H9 (cell line): Measurements from ENCODE around the gene OR2H2. TPM values are rescaled to one million over a fixed set of nuclear protein-coding genes. Genes with fewer than 3 reads are reported as not detected.

Experiments used
- DNase-seq: peaks from one replicate; pipeline ENCODE4 v3.0.0-alpha.2; 2017
- H2AFZ ChIP-seq: one replicate; pipeline ENCODE4 v1.6.1; 2013; ENCODE audit warnings: mild to moderate bottlenecking, low read length, control low read depth, moderate library complexity
- H2AK5ac ChIP-seq: 2 replicates; pipeline ENCODE4 v1.6.1; 2013; ENCODE audit warnings: low read length, control low read depth, mixed read lengths; ENCODE audit not compliant: insufficient read length
- H2BK120ac ChIP-seq: one replicate; pipeline ENCODE4 v1.6.1; 2013; ENCODE audit warnings: low read depth, mild to moderate bottlenecking, low read length, control low read depth, inconsistent platforms; ENCODE audit not compliant: poor library complexity, severe bottlenecking
- H2BK12ac ChIP-seq: 2 replicates; pipeline ENCODE4 v1.6.1; 2013; ENCODE audit warnings: low read length, control low read depth, mixed read lengths, low read depth; ENCODE audit not compliant: insufficient read length
- H2BK15ac ChIP-seq: 2 replicates; pipeline ENCODE4 v1.6.1; 2013; ENCODE audit warnings: low read depth, low read length, control low read depth
- H2BK20ac ChIP-seq: one replicate; pipeline ENCODE4 v1.6.1; 2013; ENCODE audit warnings: low read depth, mild to moderate bottlenecking, low read length, control low read depth, inconsistent platforms; ENCODE audit not compliant: poor library complexity, severe bottlenecking
- H2BK5ac ChIP-seq: 2 replicates; pipeline ENCODE4 v1.6.1; 2013; ENCODE audit warnings: low read length, control low read depth, mixed read lengths; ENCODE audit not compliant: insufficient read length
- H3K14ac ChIP-seq: 2 replicates; pipeline ENCODE4 v1.6.1; 2013; ENCODE audit warnings: low read length, control low read depth; ENCODE audit not compliant: insufficient read depth
- H3K18ac ChIP-seq: 2 replicates; pipeline ENCODE4 v1.6.1; 2013; ENCODE audit warnings: low read depth, mild to moderate bottlenecking, mixed read lengths, low read length, control low read depth; ENCODE audit not compliant: insufficient read length
- H3K23ac ChIP-seq: 2 replicates; pipeline ENCODE4 v1.6.1; 2013; ENCODE audit warnings: low read length, control low read depth, mixed read lengths, low read depth; ENCODE audit not compliant: insufficient read length
- H3K23me2 ChIP-seq: 2 replicates; pipeline ENCODE4 v1.6.1; 2013; ENCODE audit warnings: low read depth, mild to moderate bottlenecking, mixed read lengths, low read length, control low read depth; ENCODE audit not compliant: insufficient read length, poor library complexity, severe bottlenecking
- H3K27ac ChIP-seq: 2 replicates; pipeline ENCODE4 v1.5.1; 2013; ENCODE audit warnings: low read length, control low read depth, mixed read lengths, low read depth; ENCODE audit not compliant: insufficient read length
- H3K27me3 ChIP-seq: 2 replicates; pipeline ENCODE4 v1.6.1; 2013; ENCODE audit warnings: low read length, control low read depth, inconsistent platforms; ENCODE audit not compliant: insufficient read depth
- H3K4ac ChIP-seq: 2 replicates; pipeline ENCODE4 v1.6.1; 2013; ENCODE audit warnings: low read depth, mild to moderate bottlenecking, control low read depth, inconsistent platforms, low read length, moderate library complexity
- H3K4me1 ChIP-seq: 2 replicates; pipeline ENCODE4 v1.6.1; 2013; ENCODE audit warnings: low read length, control low read depth, inconsistent platforms; ENCODE audit not compliant: insufficient read depth
- H3K4me2 ChIP-seq: 2 replicates; pipeline ENCODE4 v1.6.1; 2013; ENCODE audit warnings: low read length, control low read depth, mixed read lengths; ENCODE audit not compliant: insufficient read length, insufficient read depth
- H3K56ac ChIP-seq: 2 replicates; pipeline ENCODE4 v1.6.1; 2013; ENCODE audit warnings: low read depth, mild to moderate bottlenecking, mixed read lengths, low read length, control low read depth; ENCODE audit not compliant: insufficient read length
- H3K79me1 ChIP-seq: 2 replicates; pipeline ENCODE4 v1.6.1; 2013; ENCODE audit warnings: low read depth, mild to moderate bottlenecking, moderate library complexity, low read length, control low read depth, inconsistent platforms; ENCODE audit not compliant: insufficient read depth, poor library complexity, severe bottlenecking
- H3K79me2 ChIP-seq: 2 replicates; pipeline ENCODE4 v1.6.1; 2013; ENCODE audit warnings: low read length, control low read depth, inconsistent platforms; ENCODE audit not compliant: insufficient read depth
- H3K9ac ChIP-seq: 2 replicates; pipeline ENCODE4 v1.6.1; 2013; ENCODE audit warnings: low read length, control low read depth, mixed read lengths; ENCODE audit not compliant: insufficient read length; ENCODE audit errors: extremely low read depth
- H3K9me3 ChIP-seq: one replicate; pipeline ENCODE4 v1.6.1; 2013; ENCODE audit warnings: low read depth, low read length, inconsistent platforms; ENCODE audit not compliant: control insufficient read depth
- H3T11ph ChIP-seq: one replicate; pipeline ENCODE4 v1.6.1; 2013; ENCODE audit warnings: mild to moderate bottlenecking, low read length, control low read depth, inconsistent platforms
- H4K20me1 ChIP-seq: one replicate; pipeline ENCODE4 v1.6.1; 2013; ENCODE audit not compliant: control insufficient read depth, insufficient read length, insufficient read depth
- H4K5ac ChIP-seq: 2 replicates; pipeline ENCODE4 v1.6.1; 2013; ENCODE audit warnings: low read depth, mild to moderate bottlenecking, mixed read lengths, low read length, control low read depth; ENCODE audit not compliant: insufficient read length
- H4K8ac ChIP-seq: replicated peaks from 2 replicates; pipeline ENCODE4 v1.6.1; 2013; ENCODE audit warnings: low read length, control low read depth, mixed read lengths, low read depth; ENCODE audit not compliant: insufficient read length
- H4K91ac ChIP-seq: 2 replicates; pipeline ENCODE4 v1.6.1; 2013; ENCODE audit warnings: low read depth, mild to moderate bottlenecking, moderate library complexity, mixed read lengths, low read length, control low read depth; ENCODE audit not compliant: insufficient read length
- H3K27ac Mint-ChIP-seq, 3 experiments: 2 replicates in 2 of 3; 3 replicates in 1 of 3; pipeline ENCODE4 v1.8.0; 2020 to 2021; ENCODE audit warnings: mixed read lengths in 3 of 3, mild to moderate bottlenecking in 1 of 3, moderate library complexity in 1 of 3
- H3K27me3 Mint-ChIP-seq: 2 replicates; pipeline ENCODE4 v1.8.0; 2021; ENCODE audit warnings: low read depth, mild to moderate bottlenecking, moderate library complexity, mixed read lengths
- H3K36me3 Mint-ChIP-seq, 3 experiments: 2 replicates in 2 of 3; 3 replicates in 1 of 3; pipeline ENCODE4 v1.8.0; 2020 to 2021; ENCODE audit warnings: low read depth in 3 of 3, mixed read lengths in 3 of 3; ENCODE audit not compliant: insufficient read depth in 1 of 3
- H3K4me1 Mint-ChIP-seq, 2 experiments: 2 replicates each; pipeline ENCODE4 v1.8.0; 2020; ENCODE audit warnings: mixed read lengths in 2 of 2
- H3K4me3 Mint-ChIP-seq, 2 experiments: 2 replicates in 1 of 2; 3 replicates in 1 of 2; pipeline ENCODE4 v1.8.0; 2020 to 2021; ENCODE audit warnings: mild to moderate bottlenecking in 2 of 2, mixed read lengths in 2 of 2, moderate library complexity in 1 of 2
- H3K9me3 Mint-ChIP-seq, 2 experiments: 2 replicates in 1 of 2; 3 replicates in 1 of 2; pipeline ENCODE4 v1.8.0; 2020; ENCODE audit warnings: mild to moderate bottlenecking in 2 of 2, mixed read lengths in 2 of 2, moderate library complexity in 1 of 2
- CTCF ChIP-seq: fragments of 200-600 bp; sonication (generic); conservative IDR thresholded peaks from 3 replicates; pipeline ENCODE4 v1.8.0; 2021; ENCODE audit warnings: antibody characterized with exemption, mild to moderate bottlenecking
- WGBS: extraction: QIAGEN DNeasy Blood & Tissue Kit; methylation state at CpG from one replicate; pipeline ENCODE4 v1.1.7; 2013; ENCODE audit warnings: missing lambda C conversion rate, low lambda C conversion rate, mixed read lengths; ENCODE audit not compliant: insufficient read length; ENCODE audit errors: extremely low coverage; 5-methylcytosine and 5-hydroxymethylcytosine counted together
- total RNA-seq: library from RNA; stranded (reverse); gene quantifications from 2 replicates; pipeline ENCODE4 v1.2.1, GENCODE V29; 2021

Gene OR2H2
- total RNA-seq, 1 experiment from 2014 or later, result not detected

- TF ChIP-seq CTCF, result no peak
- H3K36me3 Mint-ChIP-seq, result peaks cover 37 to 67% (median 42%) of the 10 kb centered on the region in 3 experiments; a peak in 6 of 7 replicates
- Histone ChIP-seq H3K9me3 (no peaks in the 10 kb centered on the region), H3K23me2 (peaks cover 22% of the 10 kb centered on the region), H2AK5ac (no peak overlapping the region), H3K56ac (no peak overlapping the region), H4K20me1 (no peaks in the 10 kb centered on the region), H3K4ac (no peak overlapping the region), H3T11ph (no peak overlapping the region), H2BK20ac (no peak overlapping the region), H2BK15ac (no peak overlapping the region), H3K4me1 (peaks cover 17% of the 10 kb centered on the region; the same call in 1 of the 2 replicates), H2BK12ac (no peak overlapping the region), H2AFZ (no peak overlapping the region), H3K9ac (peak overlapping the region; percentile 17), H3K18ac (no peak overlapping the region), H4K8ac (no peak overlapping the region), H3K79me2 (peaks cover 7% of the 10 kb centered on the region; the same call in 1 of the 2 replicates), H3K79me1 (no peaks in the 10 kb centered on the region), H3K27me3 (no peaks in the 10 kb centered on the region), H2BK5ac (no peak overlapping the region), H3K27ac (no peak overlapping the region), H4K91ac (no peak overlapping the region), H2BK120ac (no peak overlapping the region), H4K5ac (no peak overlapping the region), H3K23ac (no peak overlapping the region), H3K14ac (no peak overlapping the region; the same call in 1 of the 2 replicates), H3K4me2 (peak overlapping the region; percentile 90)
- WGBS, result no CpG with 5 or more reads among the region's 7 CpGs
- no peaks in the 10 kb centered on the region for H3K9me3 Mint-ChIP-seq
- H3K4me1 Mint-ChIP-seq, result peaks cover 70 to 84% of the 10 kb centered on the region in 2 experiments
- peak overlapping the region in 2 of 3 experiments; percentile 58 to 96; a peak in 5 of 7 replicates for H3K27ac Mint-ChIP-seq
- H3K4me3 Mint-ChIP-seq, result peak overlapping the region; percentile 88 to 92
- H3K27me3 Mint-ChIP-seq, result no peaks in the 10 kb centered on the region
- DNase-seq, result no peak
Observed at GRCh38 chr6:29625337-29625930, 40.5 kb downstream of the OR2H2 start.
